Fibroblast of pulmonary artery (primary cell): ENCODE results near the gene TAF10.

Experiments
- DNase-seq: peaks from one replicate; pipeline ENCODE4 v3.0.0-alpha.2; 2010; ENCODE audit warnings: low read depth
- H3K4me3 ChIP-seq: replicated peaks from 2 replicates; pipeline ENCODE4 v1.5.1; 2011; ENCODE audit warnings: low read depth, mild to moderate bottlenecking, control low read depth, low read length, moderate library complexity
- CTCF ChIP-seq: IDR thresholded peaks from 2 replicates; pipeline ENCODE4 v1.5.1; 2011; ENCODE audit warnings: mild to moderate bottlenecking, control low read depth, low read length, inconsistent platforms; ENCODE audit errors: missing control alignments

Gene TAF10

GRCh38 chr11:6596239-6596877 is 15.7 kb downstream of the TAF10 start:
- no peak overlapping the region for H3K4me3 ChIP-seq
- TF ChIP-seq CTCF: no peak
- no peak for DNase-seq

- no peak for DNase-seq
- peak; percentile 10 for TF ChIP-seq CTCF
- no peak overlapping the region for H3K4me3 ChIP-seq
Measured at GRCh38 chr11:6594142-6594768, 17.8 kb downstream of the TAF10 start.

- no peak for DNase-seq
- H3K4me3 ChIP-seq: no peak overlapping the region
Measured at GRCh38 chr11:6588018-6588417, 24.0 kb downstream of the TAF10 start.

GRCh38 chr11:6587360-6587953 is 24.6 kb downstream of the TAF10 start:
- DNase-seq: no peak
- H3K4me3 ChIP-seq: no peak overlapping the region
- TF ChIP-seq CTCF: no peak

More at GRCh38 chr11:6588018-6588417, 24.0 kb downstream of the TAF10 start:
- no peak for TF ChIP-seq CTCF

GRCh38 chr11:6586434-6587359 is 25.3 kb downstream of the TAF10 start:
- no peak for TF ChIP-seq CTCF
- no peak overlapping the region for H3K4me3 ChIP-seq
- DNase-seq: no peak

- DNase-seq: no peak
Measured at GRCh38 chr11:6584528-6584927, 27.5 kb downstream of the TAF10 start.

More at GRCh38 chr11:6584528-6584927, 27.5 kb downstream of the TAF10 start:
- H3K4me3 ChIP-seq: no peak overlapping the region
- TF ChIP-seq CTCF: no peak
